ENCODE data around the gene ABCC6.
"Not testable (repeated sequence)": the region's sequence is repeated elsewhere in the genome, so short reads cannot be mapped to it uniquely, and the experiment has no call there.

The ABCC6 gene

GRCh38 chr16:16108759-16109158 is 114.5 kb downstream of the ABCC6 start:
- DNase-seq = no peak

- no peak for DNase-seq
These were observed 115.5 kb downstream of the ABCC6 start for GRCh38 chr16:16107839-16108238.

- DNase-seq = no peak
These were observed 116.8 kb downstream of the ABCC6 start for GRCh38 chr16:16106466-16106865.

- DNase-seq = no peak
These were observed 117.6 kb downstream of the ABCC6 start for GRCh38 chr16:16105646-16106045.

- DNase-seq = not testable (repeated sequence)
These were observed 118.5 kb downstream of the ABCC6 start for GRCh38 chr16:16104804-16105141.

- not testable (repeated sequence) for DNase-seq
These were observed 119.0 kb downstream of the ABCC6 start for GRCh38 chr16:16104132-16104803.

GRCh38 chr16:16102738-16103137 is 120.6 kb downstream of the ABCC6 start:
- no peak for DNase-seq

GRCh38 chr16:16101585-16101984 is 121.7 kb downstream of the ABCC6 start:
- no peak for DNase-seq

- DNase-seq = no peak
These were observed 122.7 kb downstream of the ABCC6 start for GRCh38 chr16:16100631-16101030.

- no peak for DNase-seq
These were observed 124.0 kb downstream of the ABCC6 start for GRCh38 chr16:16099320-16099719.
